ENCODE results near the gene TYW1. TPM values are rescaled to one million over a fixed set of nuclear protein-coding genes. Genes with fewer than 3 reads are reported as not detected.
A peak's percentile ranks its signal among the peaks of the same experiment; 100 is the strongest.
"Not testable (repeated sequence)": the region's sequence is repeated elsewhere in the genome, so short reads cannot be mapped to it uniquely, and the experiment has no call there.

The TYW1 gene
- total RNA-seq, 1 experiment from 2014 or later: 24.5 TPM

GRCh38 chr7:66979013-66979412 lies 17.6 kb upstream of the TYW1 start:
- in situ Hi-C loops (cut with HindIII; ENCODE audit: low pct_unique_long_range_greater_than_20kb, low sequenced_read_pairs); BruUV-seq (replicated peaks); H3K4me1 ChIP-seq (ENCODE audit: control insufficient read depth, insufficient read depth, low read length); POLR2A ChIA-PET; DNase-seq (ENCODE audit: low read depth, low spot score); H3K36me3 ChIP-seq (ENCODE audit: control insufficient read depth, insufficient read depth, low read length); H3K4me3 ChIP-seq (ENCODE audit: low read depth in 2 of 2, low read length in 2 of 2); H3K27ac ChIP-seq (ENCODE audit: low read length); intact Hi-C loops (cut with micrococcal nuclease; ENCODE audit: unreplicated experiment); H3K9me3 ChIP-seq (ENCODE audit: control insufficient read depth, insufficient read depth, low read depth, low read length); H3K27me3 ChIP-seq (ENCODE audit: control insufficient read depth, insufficient read depth, low read length): not testable (repeated sequence)
- CTCF ChIA-PET: interaction anchor here (0.6 kb wide), 1 partner anchor 345 kb away, joined by 8 read pairs; no protein-coding TSS in a partner anchor
- 0 out of 2 replicates have a peak, but pooled peaks have one; percentile 35 for ATAC-seq

DNA sequence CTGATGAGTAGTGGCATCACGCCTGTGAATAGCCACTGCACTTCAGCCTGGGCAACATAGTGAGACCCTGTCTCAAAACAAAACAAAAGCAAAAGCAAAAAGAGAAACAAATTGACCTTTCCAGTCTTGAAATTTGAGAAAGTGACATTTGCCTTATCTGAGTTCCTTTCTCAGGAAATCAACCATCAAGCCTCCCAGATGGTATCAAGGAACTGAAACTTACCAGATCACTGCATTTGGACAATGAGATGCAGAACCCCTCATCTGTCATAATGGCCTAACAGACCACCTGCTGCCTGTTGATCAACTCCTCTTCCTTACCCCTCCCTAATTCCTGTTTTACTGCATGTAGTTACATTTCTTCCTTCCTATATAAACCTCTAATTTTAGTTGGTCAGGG lies 16.3 kb upstream of the TYW1 start:
- POLR2A ChIA-PET; in situ Hi-C loops (cut with HindIII; ENCODE audit: low pct_unique_long_range_greater_than_20kb, low sequenced_read_pairs); DNase-seq (ENCODE audit: low read depth, low spot score): not testable (repeated sequence)

DNA sequence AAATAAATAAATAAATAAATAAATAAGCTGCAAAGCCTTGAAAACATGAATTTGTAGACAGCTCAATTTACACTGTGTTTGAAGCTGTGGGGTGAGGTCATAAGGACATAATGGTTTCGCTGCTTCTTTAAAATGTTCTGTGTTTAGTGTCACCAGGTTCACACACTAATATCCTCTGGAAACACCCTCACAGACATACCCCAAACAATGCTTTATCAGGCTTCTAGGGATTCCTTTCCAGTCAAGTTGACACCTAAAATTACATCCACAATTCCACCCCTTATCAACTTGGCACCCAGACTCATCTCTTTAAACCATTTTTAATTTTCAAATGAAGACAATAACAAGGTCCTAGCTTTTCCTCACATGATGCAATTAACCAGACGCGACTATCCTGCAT lies 7.1 kb upstream of the TYW1 start:
- DNase-seq (ENCODE audit: low read depth, low spot score); POLR2A ChIA-PET; in situ Hi-C loops (cut with HindIII; ENCODE audit: low pct_unique_long_range_greater_than_20kb, low sequenced_read_pairs); intact Hi-C loops (cut with micrococcal nuclease; ENCODE audit: unreplicated experiment); H3K27ac ChIP-seq (ENCODE audit: low read length); CTCF ChIA-PET; BruUV-seq (replicated peaks); ATAC-seq; H3K4me1 ChIP-seq (ENCODE audit: control insufficient read depth, insufficient read depth, low read length); H3K9me3 ChIP-seq (ENCODE audit: control insufficient read depth, insufficient read depth, low read depth, low read length); H3K27me3 ChIP-seq (ENCODE audit: control insufficient read depth, insufficient read depth, low read length); H3K4me3 ChIP-seq (ENCODE audit: low read depth in 2 of 2, low read length in 2 of 2): not testable (repeated sequence)
- H3K36me3 ChIP-seq (ENCODE audit: control insufficient read depth, insufficient read depth, low read length): peaks cover 13% of the 10 kb centered on the region; the same call in 1 of the 2 replicates

More for the DNA sequence above, 16.3 kb upstream of the TYW1 start:
- BruUV-seq (replicated peaks); CTCF ChIA-PET; H3K27me3 ChIP-seq (ENCODE audit: control insufficient read depth, insufficient read depth, low read length); ATAC-seq; H3K9me3 ChIP-seq (ENCODE audit: control insufficient read depth, insufficient read depth, low read depth, low read length); H3K27ac ChIP-seq (ENCODE audit: low read length); intact Hi-C loops (cut with micrococcal nuclease; ENCODE audit: unreplicated experiment); H3K4me1 ChIP-seq (ENCODE audit: control insufficient read depth, insufficient read depth, low read length); H3K36me3 ChIP-seq (ENCODE audit: control insufficient read depth, insufficient read depth, low read length); H3K4me3 ChIP-seq (ENCODE audit: low read depth in 2 of 2, low read length in 2 of 2): not testable (repeated sequence)

DNA sequence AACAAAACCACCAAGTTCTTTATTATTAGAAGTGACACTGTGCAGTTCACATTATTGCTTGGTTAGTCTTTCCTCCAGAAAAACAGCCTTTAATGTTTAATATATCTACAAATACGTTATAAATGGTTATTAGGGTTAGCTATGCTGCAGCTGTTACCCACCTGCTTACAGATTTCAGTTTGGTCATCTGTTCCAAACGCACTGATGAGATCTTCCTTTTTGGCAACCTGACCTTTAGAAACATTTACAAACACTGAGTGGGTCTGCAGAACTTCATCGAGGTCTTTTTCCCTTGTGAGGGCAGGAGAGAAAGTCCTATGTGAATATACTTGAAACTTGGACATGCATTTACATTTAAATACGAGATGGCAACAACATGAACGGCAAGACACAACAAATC lies 2.6 kb upstream of the TYW1 start:
- DNase-seq (ENCODE audit: low read depth, low spot score); POLR2A ChIA-PET; intact Hi-C loops (cut with micrococcal nuclease; ENCODE audit: unreplicated experiment); in situ Hi-C loops (cut with HindIII; ENCODE audit: low pct_unique_long_range_greater_than_20kb, low sequenced_read_pairs); H3K27me3 ChIP-seq (ENCODE audit: control insufficient read depth, insufficient read depth, low read length); H3K9me3 ChIP-seq (ENCODE audit: control insufficient read depth, insufficient read depth, low read depth, low read length); H3K4me1 ChIP-seq (ENCODE audit: control insufficient read depth, insufficient read depth, low read length); ATAC-seq: not testable (repeated sequence)
- H3K27ac ChIP-seq (ENCODE audit: low read length): peak overlapping the region; percentile 88
- CTCF ChIA-PET: interaction anchor here (0.7 kb wide), 1 partner anchor 160 kb away, joined by 8 read pairs; no protein-coding TSS in a partner anchor
- TSS peak; percentile 86 for BruUV-seq (replicated peaks)
- H3K4me3 ChIP-seq (ENCODE audit: low read depth in 2 of 2, low read length in 2 of 2): peak overlapping the region; percentile 87 to 92
- H3K36me3 ChIP-seq (ENCODE audit: control insufficient read depth, insufficient read depth, low read length): peaks cover 10% of the 10 kb centered on the region; the same call in 1 of the 2 replicates

DNA sequence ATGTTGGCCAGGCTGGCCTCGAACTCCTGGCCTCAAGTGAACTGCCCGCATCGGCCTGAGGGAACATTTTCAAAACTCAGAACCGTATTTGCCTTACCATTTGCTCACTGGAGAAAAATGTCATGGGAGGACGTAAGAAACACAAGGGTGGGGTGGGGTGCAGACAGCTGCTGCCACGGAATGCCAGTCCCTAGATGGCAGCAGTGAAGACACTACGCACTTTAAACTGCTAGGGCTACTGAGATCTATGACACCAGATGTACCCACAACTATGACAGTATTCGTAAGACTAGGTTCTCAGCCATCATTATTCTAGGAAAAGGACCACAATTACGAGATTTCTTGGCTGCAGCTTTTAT lies 2.0 kb upstream of the TYW1 start:
- Histone ChIP-seq H3K36me3 (ENCODE audit: control insufficient read depth, insufficient read depth, low read length) (peaks cover 10% of the 10 kb centered on the region; the same call in 1 of the 2 replicates), H3K27ac (ENCODE audit: low read length) (peak overlapping the region; percentile 88), H3K4me3 (ENCODE audit: low read depth in 2 of 2, low read length in 2 of 2) (peak overlapping the region; percentile 87 to 92)
- ATAC-seq: peak; percentile 72
- TF ChIP-seq, protein P1, sequence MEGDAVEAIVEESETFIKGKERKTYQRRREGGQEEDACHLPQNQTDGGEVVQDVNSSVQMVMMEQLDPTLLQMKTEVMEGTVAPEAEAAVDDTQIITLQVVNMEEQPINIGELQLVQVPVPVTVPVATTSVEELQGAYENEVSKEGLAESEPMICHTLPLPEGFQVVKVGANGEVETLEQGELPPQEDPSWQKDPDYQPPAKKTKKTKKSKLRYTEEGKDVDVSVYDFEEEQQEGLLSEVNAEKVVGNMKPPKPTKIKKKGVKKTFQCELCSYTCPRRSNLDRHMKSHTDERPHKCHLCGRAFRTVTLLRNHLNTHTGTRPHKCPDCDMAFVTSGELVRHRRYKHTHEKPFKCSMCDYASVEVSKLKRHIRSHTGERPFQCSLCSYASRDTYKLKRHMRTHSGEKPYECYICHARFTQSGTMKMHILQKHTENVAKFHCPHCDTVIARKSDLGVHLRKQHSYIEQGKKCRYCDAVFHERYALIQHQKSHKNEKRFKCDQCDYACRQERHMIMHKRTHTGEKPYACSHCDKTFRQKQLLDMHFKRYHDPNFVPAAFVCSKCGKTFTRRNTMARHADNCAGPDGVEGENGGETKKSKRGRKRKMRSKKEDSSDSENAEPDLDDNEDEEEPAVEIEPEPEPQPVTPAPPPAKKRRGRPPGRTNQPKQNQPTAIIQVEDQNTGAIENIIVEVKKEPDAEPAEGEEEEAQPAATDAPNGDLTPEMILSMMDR (IDR thresholded peaks at IDR 0.05): peak; percentile 74
- peak; percentile 65; the same call in 1 of the 2 replicates for TF ChIP-seq SIN3A (IDR thresholded peaks at IDR 0.05; ENCODE audit: borderline replicate concordance, insufficient read depth, low read depth, low read length)
- in situ Hi-C loops (cut with HindIII; ENCODE audit: low pct_unique_long_range_greater_than_20kb, low sequenced_read_pairs); H3K27me3 ChIP-seq (ENCODE audit: control insufficient read depth, insufficient read depth, low read length); H3K9me3 ChIP-seq (ENCODE audit: control insufficient read depth, insufficient read depth, low read depth, low read length); POLR2A ChIA-PET; CTCF ChIA-PET; BruUV-seq (replicated peaks); H3K4me1 ChIP-seq (ENCODE audit: control insufficient read depth, insufficient read depth, low read length): not testable (repeated sequence)
- intact Hi-C loops (cut with micrococcal nuclease; ENCODE audit: unreplicated experiment): loop anchor here (5.0 kb wide), 1 partner anchor 167 kb away; no protein-coding TSS in a partner anchor
- peak; percentile 73 for DNase-seq (ENCODE audit: low read depth, low spot score)

All from Panc1 (cell line).